Fibroblast of villous mesenchyme (primary cell): ENCODE results near the gene CCDC107. TPM values are rescaled to one million over a fixed set of nuclear protein-coding genes. Genes with fewer than 3 reads are reported as not detected.

Experiments used
- DNase-seq: peaks from one replicate; pipeline ENCODE4 v3.0.0-alpha.2; 2010; ENCODE audit warnings: low read depth
- H3K4me3 ChIP-seq: 2 replicates; pipeline ENCODE4 v1.5.1; 2011; ENCODE audit warnings: low read depth, mild to moderate bottlenecking, low read length
- CTCF ChIP-seq: IDR thresholded peaks from 2 replicates; pipeline ENCODE4 v1.5.1; 2012; ENCODE audit warnings: low read depth, mild to moderate bottlenecking, low read length; ENCODE audit not compliant: insufficient read depth
- small RNA-seq: library from RNA; depleted of rRNA; stranded (forward); fragments of <200 nt; gene quantifications from one replicate; pipeline ENCODE3, GENCODE V24; 2012
- total RNA-seq: library from RNA; depleted of rRNA; stranded (reverse); fragments of >200 nt; gene quantifications from 2 replicates; pipeline ENCODE4 v1.2.3, GENCODE V29; 2012

The CCDC107 gene
- total RNA-seq, 1 donor, result 18.1 TPM

GRCh38 chr9:35706951-35707350, 48.9 kb downstream of the CCDC107 start:
- no peak for DNase-seq
- no peak overlapping the region for H3K4me3 ChIP-seq
- no peak for TF ChIP-seq CTCF

- no peak overlapping the region for H3K4me3 ChIP-seq
- no peak for DNase-seq
- TF ChIP-seq CTCF, result no peak
These were observed 50.1 kb downstream of the CCDC107 start for GRCh38 chr9:35708146-35708545.

- DNase-seq, result no peak
- no peak for TF ChIP-seq CTCF
- no peak overlapping the region for H3K4me3 ChIP-seq
These were observed 52.9 kb downstream of the CCDC107 start for GRCh38 chr9:35710818-35711500.

Small RNA genes within 50 kb of the gene (small RNA-seq; reads per million reads assigned to genes)
- gene RMRP, result not detected
- gene RN7SL22P, result not detected

Other genes with a start within 250 kb of the CCDC107 start
- gene RUSC2, start 168.2 kb upstream of the CCDC107 start, total RNA-seq, result 24.2 and 33.2 TPM in 2 replicates
- gene TESK1, start 53.0 kb upstream of the CCDC107 start, total RNA-seq, result 13.0 and 13.2 TPM in 2 replicates
- 0.86 and 1.3 TPM in 2 replicates for gene CD72, start 39.9 kb upstream of the CCDC107 start, total RNA-seq
- under 0.01 TPM in 1 of 2 replicates, not detected in the other for gene SIT1, start 7.4 kb upstream of the CCDC107 start, total RNA-seq
- 103,191 and 163,599 TPM in 2 replicates for gene RMRP, start 273 bp upstream of the CCDC107 start, total RNA-seq
- gene ARHGEF39, start 6.9 kb downstream of the CCDC107 start, total RNA-seq, result 0.97 and 3.0 TPM in 2 replicates
- gene CA9, start 15.6 kb downstream of the CCDC107 start, total RNA-seq, result under 0.01 TPM in 1 of 2 replicates, not detected in the other
- gene TPM2, start 31.6 kb downstream of the CCDC107 start, total RNA-seq, result 1,636 and 1,893 TPM in 2 replicates
- 369 and 428 TPM in 2 replicates for gene TLN1, start 73.9 kb downstream of the CCDC107 start, total RNA-seq
- gene CREB3, start 74.4 kb downstream of the CCDC107 start, total RNA-seq, result 107 and 126 TPM in 2 replicates
- gene GBA2, start 90.9 kb downstream of the CCDC107 start, total RNA-seq, result 29.0 and 38.4 TPM in 2 replicates
- 14.8 and 17.7 TPM in 2 replicates for gene RGP1, start 91.0 kb downstream of the CCDC107 start, total RNA-seq
- not detected in 2 replicates for gene MSMP, start 96.0 kb downstream of the CCDC107 start, total RNA-seq
- 16.4 and 19.9 TPM in 2 replicates for gene NPR2, start 133.3 kb downstream of the CCDC107 start, total RNA-seq
- 0.32 and 0.86 TPM in 2 replicates for gene SPAG8, start 154.0 kb downstream of the CCDC107 start, total RNA-seq
- gene HINT2, start 156.8 kb downstream of the CCDC107 start, total RNA-seq, result 13.8 and 27.4 TPM in 2 replicates
- gene FAM221B, start 170.4 kb downstream of the CCDC107 start, total RNA-seq, result not detected in 2 replicates
- 0.86 and 1.9 TPM in 2 replicates for gene TMEM8B, start 170.9 kb downstream of the CCDC107 start, total RNA-seq
- not detected in 2 replicates for gene OR13J1, start 212.1 kb downstream of the CCDC107 start, total RNA-seq
- gene HRCT1, start 247.9 kb downstream of the CCDC107 start, total RNA-seq, result 0.43 and 0.97 TPM in 2 replicates